HS-27A (cell line): ENCODE data around the gene HTR3D.
"Not testable (repeated sequence)": the region's sequence is repeated elsewhere in the genome, so short reads cannot be mapped to it uniquely, and the experiment has no call there.

Source experiments
- DNase-seq: peaks from one replicate; pipeline ENCODE4 v3.0.0-alpha.2; 2012; ENCODE audit warnings: low read depth, missing footprints

The HTR3D gene

GRCh38 chr3:184031187-184031792 lies at the start of gene HTR3D:
HTR3D (plus strand) TSS chr3:184031742; CDS start chr3:184031742, 0 bp downstream.
- no peak for DNase-seq

- DNase-seq = no peak
Observed at GRCh38 chr3:183981990-183982644, 49.4 kb upstream of the HTR3D start.

GRCh38 chr3:183984127-183984740 lies 47.3 kb upstream of the HTR3D start:
- DNase-seq = no peak

DNA sequence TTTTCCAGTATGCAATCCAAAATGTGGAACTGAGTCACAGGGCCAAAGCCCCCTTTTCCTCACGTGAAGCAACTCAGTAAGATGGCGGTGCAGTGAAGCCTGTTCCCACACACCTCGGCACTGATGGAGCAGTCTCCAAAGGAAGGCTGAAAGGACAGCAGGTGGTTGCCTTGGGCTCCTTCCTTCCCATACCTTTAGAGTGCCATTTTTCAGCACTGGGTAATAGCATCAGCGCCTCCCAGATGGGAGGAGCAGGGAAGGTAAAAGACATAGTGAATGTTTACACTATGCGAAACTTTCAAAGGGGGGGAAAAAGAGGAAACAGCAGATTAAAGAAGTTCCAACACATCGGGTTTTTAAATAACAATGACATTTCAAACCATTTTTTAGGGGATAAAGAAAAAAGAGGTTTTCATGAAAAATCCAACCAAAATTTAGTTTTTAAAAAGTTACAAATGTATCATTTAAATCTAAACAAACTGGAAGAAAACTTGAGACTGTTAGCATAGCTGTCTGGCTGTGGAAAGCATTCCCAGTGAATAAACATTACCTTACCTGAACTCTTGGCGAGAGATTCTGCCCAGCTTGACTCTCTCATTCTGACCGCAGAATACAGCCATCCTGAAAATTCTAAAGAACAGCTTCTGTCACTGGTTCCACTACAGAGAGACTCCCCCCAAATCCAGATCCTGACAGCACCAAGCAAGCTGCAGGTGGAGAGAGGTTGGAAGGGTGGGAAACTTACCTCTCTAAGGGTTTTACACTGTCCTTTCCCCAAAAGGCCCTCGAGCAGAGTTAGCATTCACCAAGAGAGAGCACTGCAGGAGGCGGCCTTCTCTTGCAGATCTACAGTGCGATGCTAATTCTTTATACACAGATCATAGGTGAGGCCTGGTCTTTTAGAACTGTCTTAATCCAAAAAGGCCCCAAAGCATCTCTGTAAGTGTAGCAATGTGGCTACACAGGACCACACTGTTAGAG lies 46.5 kb upstream of the HTR3D start:
- no peak for DNase-seq

DNA sequence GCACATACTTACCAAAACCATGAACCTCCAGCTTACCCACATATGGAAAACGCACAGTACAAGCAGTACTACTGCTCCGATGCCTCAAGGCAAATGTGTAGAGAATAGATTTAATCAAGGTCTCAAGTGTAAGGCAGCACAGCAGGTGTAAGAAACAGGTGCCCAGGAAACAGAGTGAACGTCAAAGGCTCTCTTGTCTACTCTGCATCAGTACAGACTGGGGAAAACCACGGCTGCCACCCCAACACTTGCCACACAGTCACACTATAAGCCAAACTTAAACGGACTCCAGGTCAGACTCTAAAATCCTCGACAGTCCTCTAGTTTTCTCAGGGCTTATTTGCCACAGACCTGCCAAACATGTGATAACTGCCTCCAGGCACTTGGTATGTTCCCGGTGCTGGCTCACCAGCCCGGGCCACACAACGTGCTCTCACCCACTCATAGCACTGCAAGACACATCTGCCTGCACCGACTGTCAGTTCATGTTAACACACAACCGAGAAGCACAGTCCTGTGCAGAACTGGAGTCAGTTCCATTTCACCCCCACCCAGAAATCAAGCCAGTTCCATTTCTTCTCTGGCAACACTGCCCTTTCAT lies 44.4 kb upstream of the HTR3D start:
- DNase-seq = no peak

DNA sequence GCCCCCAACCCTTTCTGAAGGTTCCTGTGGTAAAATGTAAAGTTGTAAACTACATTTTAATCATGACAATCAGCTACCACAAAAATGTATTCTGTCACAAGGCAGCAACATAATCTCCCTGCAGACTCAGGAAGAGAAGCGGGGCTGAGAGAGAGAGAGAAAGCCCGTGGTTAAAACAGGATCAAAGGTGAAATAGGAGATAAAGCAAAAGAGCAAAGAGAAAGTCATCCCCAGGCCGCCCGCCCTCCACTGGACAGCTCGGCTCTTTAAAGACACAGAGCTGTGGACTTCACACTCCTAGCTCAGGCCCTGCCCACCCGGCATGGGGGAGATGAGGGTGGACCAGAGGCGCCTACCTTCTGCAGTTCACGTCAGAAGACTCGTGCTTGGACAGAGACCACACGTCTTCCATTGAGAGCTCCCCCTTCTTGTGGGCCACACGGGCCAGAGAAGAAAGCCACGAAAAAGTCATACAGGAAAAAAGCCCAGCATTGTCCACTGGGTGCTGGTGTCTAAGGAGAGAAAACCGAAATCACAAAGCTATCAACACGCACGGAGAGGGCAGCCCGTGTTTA lies 43.2 kb upstream of the HTR3D start:
- no peak for DNase-seq

- DNase-seq = no peak
Observed at GRCh38 chr3:183991403-183991802, 40.1 kb upstream of the HTR3D start.

- no peak for DNase-seq
Observed at GRCh38 chr3:184001761-184002160, 29.8 kb upstream of the HTR3D start.

DNA sequence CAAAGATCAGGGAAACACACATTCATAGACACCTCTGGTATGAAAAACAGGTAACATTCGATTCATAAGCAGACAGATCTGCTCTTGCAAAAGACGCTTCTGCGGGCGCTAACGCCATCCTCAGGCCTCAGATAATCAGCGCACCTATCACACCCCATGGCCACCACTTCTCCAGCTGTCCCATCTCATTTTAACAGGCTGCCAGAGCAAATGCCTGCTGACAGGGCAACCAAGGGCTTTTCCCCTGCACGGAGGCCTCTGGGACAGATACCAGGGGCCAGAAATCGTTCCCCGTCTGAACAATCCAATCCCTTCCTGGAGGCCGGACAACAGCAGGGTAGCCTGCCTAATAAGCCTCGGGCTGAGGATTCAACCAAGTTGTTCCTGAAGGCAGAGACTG lies 29.1 kb upstream of the HTR3D start:
- DNase-seq = no peak

- DNase-seq = no peak
Observed at GRCh38 chr3:184003187-184003967, 28.2 kb upstream of the HTR3D start.

DNA sequence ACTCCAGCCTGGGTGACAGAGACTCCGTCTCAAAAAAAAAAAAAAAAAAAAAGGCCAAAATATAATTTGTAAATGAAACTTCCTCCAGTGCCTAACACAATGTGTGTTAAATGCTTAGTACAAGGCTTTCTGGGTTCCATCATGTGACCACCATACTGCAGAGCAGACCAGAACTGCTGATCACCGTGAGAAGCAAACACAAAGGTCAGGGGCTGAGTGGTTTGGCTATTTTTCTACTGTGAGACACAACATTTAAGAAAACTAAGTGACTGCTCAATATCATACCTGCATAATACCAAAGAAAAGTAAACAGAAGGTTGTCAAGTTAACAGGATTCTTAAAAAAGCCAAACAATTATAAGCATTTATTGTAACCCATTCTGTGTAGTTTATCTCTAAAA lies 27.1 kb upstream of the HTR3D start:
- no peak for DNase-seq

- no peak for DNase-seq
Observed at GRCh38 chr3:184005941-184006507, 25.5 kb upstream of the HTR3D start.

GRCh38 chr3:184007143-184007813 lies 24.3 kb upstream of the HTR3D start:
- not testable (repeated sequence) for DNase-seq

- DNase-seq = no peak
Observed at GRCh38 chr3:184008161-184008560, 23.4 kb upstream of the HTR3D start.

DNA sequence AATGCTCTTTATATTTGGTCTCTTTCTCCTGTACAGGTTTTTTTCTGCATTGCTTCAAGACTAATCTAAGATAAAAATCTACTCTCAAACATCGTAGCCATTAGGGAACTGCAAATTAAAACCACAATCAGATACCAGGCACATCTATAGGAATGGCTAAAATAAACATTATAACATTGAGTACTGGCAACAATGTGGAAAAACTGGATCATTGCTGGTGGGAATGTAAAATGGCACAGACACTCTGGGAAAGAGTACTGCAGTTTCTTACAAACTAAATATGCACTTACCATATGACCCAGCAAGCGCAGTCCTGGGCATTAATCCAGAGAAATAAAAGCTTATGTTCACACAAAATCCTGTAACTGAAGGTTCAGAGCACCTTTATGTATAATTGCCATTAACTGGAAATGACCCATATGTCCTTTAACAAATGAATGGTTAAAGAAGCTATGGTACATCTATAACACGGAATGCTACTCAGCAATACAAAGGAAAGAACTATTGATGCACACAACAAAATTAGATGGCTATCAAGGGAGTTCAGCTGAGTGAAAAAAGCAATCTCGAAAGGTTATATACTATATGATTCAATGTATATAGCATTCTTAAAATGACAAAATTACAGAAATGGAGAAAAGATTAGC lies 20.2 kb upstream of the HTR3D start:
- no peak for DNase-seq

GRCh38 chr3:184011937-184012889 lies 19.3 kb upstream of the HTR3D start:
- no peak for DNase-seq

DNA sequence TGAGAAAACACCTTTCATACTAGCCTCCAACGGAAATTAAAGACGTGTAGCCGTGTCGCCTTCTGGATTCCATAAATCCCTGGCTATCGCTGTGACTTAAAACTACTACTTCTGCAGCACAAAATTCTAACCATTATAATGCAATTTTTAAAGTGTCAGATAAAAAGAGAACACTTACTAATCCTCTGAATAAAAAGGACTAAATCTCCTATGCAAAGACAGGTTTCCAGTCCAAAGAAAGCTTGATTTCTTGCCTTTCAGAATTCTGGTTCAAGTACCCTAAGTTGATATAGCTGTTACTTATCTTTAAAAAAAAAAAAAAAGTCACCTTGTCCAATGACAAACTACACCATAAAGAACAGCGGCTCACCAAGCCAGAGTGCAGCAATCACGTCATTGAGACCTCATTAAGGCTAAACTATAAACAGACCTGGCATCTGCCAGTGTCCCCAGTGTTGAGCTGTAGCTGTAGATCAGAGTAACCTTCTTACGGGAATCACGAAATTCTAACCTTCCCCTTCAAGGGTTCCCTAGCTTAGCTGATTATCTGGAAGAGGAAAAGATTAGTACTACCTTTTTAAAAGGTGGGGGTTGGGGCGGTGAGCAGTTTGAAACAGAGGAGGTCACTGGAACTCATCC lies 16.0 kb upstream of the HTR3D start:
- no peak for DNase-seq

GRCh38 chr3:184016169-184016570 lies 15.4 kb upstream of the HTR3D start:
- no peak for DNase-seq
